SK-N-SH (cell line): Measurements from ENCODE around the gene ZNF346.

Experiments
- CHD2 ChIP-seq: fragments of 150-350 bp; IDR thresholded peaks from 2 replicates; pipeline ENCODE4 v1.6.1; 2018; ENCODE audit warnings: low read length; ENCODE audit not compliant: partially characterized antibody
- CTCF ChIP-seq: fragments of 200-600 bp; sonication (generic); IDR thresholded peaks from 2 replicates; pipeline ENCODE4 v1.6.1; 2017; ENCODE audit warnings: antibody characterized with exemption, mild to moderate bottlenecking, moderate library complexity
- EZH2phosphoT487 ChIP-seq: fragments of 200-600 bp; sonication (generic); IDR thresholded peaks from 2 replicates; pipeline ENCODE4 v1.6.1; 2017; ENCODE audit warnings: low read depth, mixed run types, mild to moderate bottlenecking, antibody characterized with exemption, moderate library complexity, borderline replicate concordance
- NRF1 ChIP-seq: IDR thresholded peaks from 2 replicates; pipeline ENCODE4 v1.6.1; 2012; ENCODE audit warnings: low read depth, mild to moderate bottlenecking, low read length
- REST ChIP-seq: IDR thresholded peaks from 2 replicates; pipeline ENCODE4 v1.6.1; 2012; ENCODE audit warnings: mild to moderate bottlenecking, low read depth, low read length, moderate library complexity
- TAF1 ChIP-seq: IDR thresholded peaks from 2 replicates; pipeline ENCODE4 v1.6.1; 2012; ENCODE audit warnings: low read depth, mild to moderate bottlenecking, low read length, moderate library complexity, borderline replicate concordance

GRCh38 chr5:177049285-177049684 is 26.8 kb downstream of the ZNF346 start:
- TF ChIP-seq EZH2phosphoT487 = no peak
- TF ChIP-seq CTCF = no peak
- TF ChIP-seq REST = no peak
- no peak for TF ChIP-seq NRF1
- TF ChIP-seq CHD2 = no peak
- no peak for TF ChIP-seq TAF1
